NB4 (cell line): ENCODE measurements around the gene PBXIP1.

ENCODE experiments used
- DNase-seq: peaks from one replicate; pipeline ENCODE4 v3.0.0; 2010; ENCODE audit warnings: low read depth
- H3K4me3 ChIP-seq: one replicate; pipeline ENCODE4 v1.5.1; 2011; ENCODE audit warnings: mild to moderate bottlenecking, low read depth, low read length, moderate library complexity
- CTCF ChIP-seq: IDR thresholded peaks from one replicate; pipeline ENCODE4 v1.5.1; 2012; ENCODE audit warnings: low read depth, low read length
- MAX ChIP-seq: IDR thresholded peaks from 2 replicates; pipeline ENCODE4 v1.6.1; 2011; ENCODE audit warnings: low read depth, low read length
- MYC ChIP-seq: IDR thresholded peaks from 2 replicates; pipeline ENCODE4 v1.6.1; 2011; ENCODE audit warnings: low read depth, low read length
- POLR2A ChIP-seq: IDR thresholded peaks from 2 replicates; pipeline ENCODE4 v1.6.1; 2011; ENCODE audit warnings: mild to moderate bottlenecking; ENCODE audit not compliant: insufficient read length; ENCODE audit errors: extremely low read depth

PBXIP1 gene

GRCh38 chr1:154957091-154957657, 1.3 kb upstream of the PBXIP1 start:
- no peak for DNase-seq
- TF ChIP-seq CTCF (no peak), MYC (no peak)
- H3K4me3 ChIP-seq, result no peak overlapping the region

- no peak for TF ChIP-seq POLR2A
- TF ChIP-seq MYC, result no peak
- no peak for TF ChIP-seq MAX
- no peak for TF ChIP-seq CTCF
- peak overlapping the region; percentile 79 for H3K4me3 ChIP-seq
- DNase-seq, result no peak
These were observed 644 bp upstream of the PBXIP1 start for GRCh38 chr1:154956544-154956941.

GRCh38 chr1:154955039-154955717, 721 bp downstream of the PBXIP1 start:
- TF ChIP-seq POLR2A, result no peak
- no peak for TF ChIP-seq MYC
- TF ChIP-seq CTCF, result no peak
- TF ChIP-seq MAX, result no peak
- DNase-seq, result peak; percentile 27
- H3K4me3 ChIP-seq, result peak overlapping the region; percentile 79

GRCh38 chr1:154954541-154954940, 1.4 kb downstream of the PBXIP1 start:
- no peak for DNase-seq
- TF ChIP-seq CTCF (no peak), MAX (no peak), POLR2A (no peak), MYC (no peak)
- no peak overlapping the region for H3K4me3 ChIP-seq

- TF ChIP-seq POLR2A, result no peak
- no peak for TF ChIP-seq CTCF
- TF ChIP-seq MAX, result no peak
- TF ChIP-seq MYC, result no peak
- DNase-seq, result no peak
- no peak overlapping the region for H3K4me3 ChIP-seq
These were observed 2.3 kb downstream of the PBXIP1 start for GRCh38 chr1:154953611-154954038.

- TF ChIP-seq POLR2A, result no peak
- no peak for TF ChIP-seq CTCF
- no peak for TF ChIP-seq MYC
- no peak for TF ChIP-seq MAX
- DNase-seq, result no peak
- no peak overlapping the region for H3K4me3 ChIP-seq
These were observed 3.2 kb downstream of the PBXIP1 start for GRCh38 chr1:154952664-154953063.
